Parathyroid adenoma (tissue), 2 donors: ENCODE data around the gene MSI2.
A peak's percentile ranks its signal among the peaks of the same experiment; 100 is the strongest.

Experiments used
- H2AFZ ChIP-seq: fragments of 300-600 bp; sonication (generic); one replicate; pipeline ENCODE4 v1.7.0; 2017; ENCODE audit warnings: antibody characterized with exemption, mild to moderate bottlenecking
- H3K27ac ChIP-seq: fragments of 300-600 bp; sonication (generic); one replicate; pipeline ENCODE4 v1.7.0; 2017
- H3K27me3 ChIP-seq: fragments of 300-600 bp; sonication (generic); one replicate; pipeline ENCODE4 v1.7.0; 2017; ENCODE audit warnings: low read length; ENCODE audit not compliant: control insufficient read depth, insufficient read depth
- H3K36me3 ChIP-seq: fragments of 300-600 bp; sonication (generic); one replicate; pipeline ENCODE4 v1.7.0; 2017; ENCODE audit warnings: low read length; ENCODE audit not compliant: control insufficient read depth, insufficient read depth
- H3K4me1 ChIP-seq: fragments of 300-600 bp; sonication (generic); one replicate; pipeline ENCODE4 v1.7.0; 2017; ENCODE audit warnings: control low read depth
- H3K4me2 ChIP-seq: fragments of 300-600 bp; sonication (generic); one replicate; pipeline ENCODE4 v1.7.0; 2017; ENCODE audit warnings: low read length
- H3K4me3 ChIP-seq: fragments of 300-600 bp; sonication (generic); one replicate; pipeline ENCODE4 v1.7.0; 2017; ENCODE audit warnings: low read depth, low read length
- H3K79me2 ChIP-seq: fragments of 300-600 bp; sonication (generic); one replicate; pipeline ENCODE4 v1.7.0; 2017; ENCODE audit warnings: control low read depth
- H3K9ac ChIP-seq: fragments of 300-600 bp; sonication (generic); one replicate; pipeline ENCODE4 v1.7.0; 2017; ENCODE audit warnings: mild to moderate bottlenecking
- H3K9me3 ChIP-seq: fragments of 300-600 bp; sonication (generic); one replicate; pipeline ENCODE4 v1.7.0; 2017; ENCODE audit warnings: low read length; ENCODE audit not compliant: control insufficient read depth
- CTCF ChIP-seq: fragments of 300-600 bp; sonication (generic); IDR thresholded peaks from one replicate; pipeline ENCODE4 v1.7.0; 2017; ENCODE audit warnings: antibody characterized with exemption, mild to moderate bottlenecking
- donor health status: primary hyperparathyroidism.

MSI2 gene

GRCh38 chr17:57726838-57727237 is 470.5 kb downstream of the MSI2 start:
- H3K4me3 ChIP-seq: no peak overlapping the region
- H2AFZ ChIP-seq: no peak overlapping the region
- H3K27ac ChIP-seq: no peak overlapping the region
- no peaks in the 10 kb centered on the region for H3K27me3 ChIP-seq
- TF ChIP-seq CTCF: no peak
- no peaks in the 10 kb centered on the region for H3K79me2 ChIP-seq
- H3K4me2 ChIP-seq: no peak overlapping the region
- H3K36me3 ChIP-seq: no peaks in the 10 kb centered on the region
- no peaks in the 10 kb centered on the region for H3K4me1 ChIP-seq
- H3K9ac ChIP-seq: no peak overlapping the region
- no peaks in the 10 kb centered on the region for H3K9me3 ChIP-seq

- Histone ChIP-seq H3K4me3 (no peak overlapping the region), H2AFZ (peak overlapping the region; percentile 13), H3K9me3 (no peaks in the 10 kb centered on the region), H3K36me3 (no peaks in the 10 kb centered on the region), H3K27me3 (no peaks in the 10 kb centered on the region), H3K79me2 (no peaks in the 10 kb centered on the region), H3K27ac (no peak overlapping the region), H3K4me1 (no peaks in the 10 kb centered on the region), H3K9ac (no peak overlapping the region), H3K4me2 (no peak overlapping the region)
- no peak for TF ChIP-seq CTCF
These were observed 471.4 kb downstream of the MSI2 start for GRCh38 chr17:57727630-57728175.

GRCh38 chr17:57730026-57730701 is 473.8 kb downstream of the MSI2 start:
- Histone ChIP-seq H3K4me1 (no peaks in the 10 kb centered on the region), H3K27ac (no peak overlapping the region), H2AFZ (no peak overlapping the region), H3K36me3 (no peaks in the 10 kb centered on the region), H3K9ac (no peak overlapping the region), H3K9me3 (no peaks in the 10 kb centered on the region), H3K4me3 (no peak overlapping the region), H3K27me3 (no peaks in the 10 kb centered on the region), H3K79me2 (no peaks in the 10 kb centered on the region), H3K4me2 (no peak overlapping the region)
- no peak for TF ChIP-seq CTCF

GRCh38 chr17:57732062-57732461 is 475.7 kb downstream of the MSI2 start:
- Histone ChIP-seq H3K4me3 (no peak overlapping the region), H3K36me3 (no peaks in the 10 kb centered on the region), H3K27me3 (no peaks in the 10 kb centered on the region), H2AFZ (no peak overlapping the region), H3K27ac (no peak overlapping the region), H3K4me1 (no peaks in the 10 kb centered on the region), H3K9me3 (no peaks in the 10 kb centered on the region), H3K79me2 (no peaks in the 10 kb centered on the region), H3K4me2 (no peak overlapping the region), H3K9ac (no peak overlapping the region)
- TF ChIP-seq CTCF: no peak

- Histone ChIP-seq H3K9me3 (no peaks in the 10 kb centered on the region), H3K36me3 (no peaks in the 10 kb centered on the region), H3K27me3 (no peaks in the 10 kb centered on the region), H3K4me3 (no peak overlapping the region), H3K4me1 (no peaks in the 10 kb centered on the region), H3K9ac (no peak overlapping the region), H3K4me2 (no peak overlapping the region), H2AFZ (no peak overlapping the region), H3K27ac (no peak overlapping the region), H3K79me2 (no peaks in the 10 kb centered on the region)
- TF ChIP-seq CTCF: no peak
These were observed 476.8 kb downstream of the MSI2 start for GRCh38 chr17:57733085-57733484.
